Measurements from ENCODE around the gene SLC6A12. TPM values are rescaled to one million over a fixed set of nuclear protein-coding genes. Genes with fewer than 3 reads are reported as not detected.

SLC6A12 gene
- total RNA-seq, 1 experiment from 2014 or later: 0.17 TPM

DNA sequence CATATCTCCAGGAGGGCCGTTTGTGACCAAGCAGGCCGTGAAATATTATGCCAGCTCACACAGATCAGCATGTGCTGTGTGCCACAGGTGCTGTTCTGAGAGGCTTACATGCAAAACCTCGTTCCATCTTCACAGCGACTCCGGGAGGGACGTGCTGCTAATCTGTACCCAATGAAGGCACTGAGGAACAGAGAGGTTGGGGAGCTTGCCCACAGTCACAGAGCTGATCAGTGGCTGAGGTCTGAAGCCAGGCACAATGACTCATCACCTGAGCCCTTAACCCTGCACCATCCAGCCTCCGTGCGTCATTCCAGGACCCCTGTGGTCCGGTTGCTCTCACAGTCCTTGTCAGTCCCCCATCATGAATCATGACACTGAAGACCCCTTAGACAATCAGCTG, 66.7 kb downstream of the SLC6A12 start:
- Mint-ChIP-seq H3K9me3 (no peaks in the 10 kb centered on the region; a peak in 2 of 5 replicates), H3K27ac (peak overlapping the region in 1 of 3 experiments; percentile 33; a peak in 1 of 7 replicates), H3K4me3 (no peak overlapping the region), H3K36me3 (ENCODE audit: insufficient read depth in 1 of 3, low read depth in 3 of 3) (no peaks in the 10 kb centered on the region; a peak in 1 of 7 replicates), H3K4me1 (peaks cover 50 to 66% of the 10 kb centered on the region in 2 experiments), H3K27me3 (ENCODE audit: low read depth) (peaks cover 20% of the 10 kb centered on the region)
- Histone ChIP-seq H2AK5ac (ENCODE audit: insufficient read length, low read length) (no peak overlapping the region), H3T11ph (ENCODE audit: low read length) (no peak overlapping the region), H2AFZ (ENCODE audit: low read length) (no peak overlapping the region), H3K27me3 (ENCODE audit: insufficient read depth, low read length) (no peaks in the 10 kb centered on the region), H3K56ac (ENCODE audit: insufficient read length, low read depth, low read length) (no peak overlapping the region), H2BK120ac (ENCODE audit: low read depth, low read length, poor library complexity, severe bottlenecking) (no peak overlapping the region), H3K4me2 (ENCODE audit: insufficient read depth, insufficient read length, low read length) (no peak overlapping the region), H4K5ac (ENCODE audit: insufficient read length, low read depth, low read length) (no peak overlapping the region), H2BK15ac (ENCODE audit: low read depth, low read length) (no peak overlapping the region), H4K8ac (replicated peaks; ENCODE audit: insufficient read length, low read depth, low read length) (no peak overlapping the region), H3K18ac (ENCODE audit: insufficient read length, low read depth, low read length) (no peak overlapping the region), H3K23me2 (ENCODE audit: insufficient read length, low read depth, low read length, poor library complexity, severe bottlenecking) (no peaks in the 10 kb centered on the region), H3K9ac (ENCODE audit: extremely low read depth, insufficient read length, low read length) (no peak overlapping the region), H3K4me1 (ENCODE audit: insufficient read depth, low read length) (peaks cover 1% of the 10 kb centered on the region; the same call in 1 of the 2 replicates), H4K20me1 (ENCODE audit: control insufficient read depth, insufficient read depth, insufficient read length) (no peaks in the 10 kb centered on the region), H3K79me1 (ENCODE audit: insufficient read depth, low read depth, low read length, poor library complexity, severe bottlenecking) (no peaks in the 10 kb centered on the region), H2BK5ac (ENCODE audit: insufficient read length, low read length) (no peak overlapping the region), H3K27ac (ENCODE audit: insufficient read length, low read depth, low read length) (no peak overlapping the region), H4K91ac (ENCODE audit: insufficient read length, low read depth, low read length) (no peak overlapping the region), H3K79me2 (ENCODE audit: insufficient read depth, low read length) (no peaks in the 10 kb centered on the region), H2BK12ac (ENCODE audit: insufficient read length, low read depth, low read length) (no peak overlapping the region), H2BK20ac (ENCODE audit: low read depth, low read length, poor library complexity, severe bottlenecking) (no peak overlapping the region), H3K9me3 (ENCODE audit: control insufficient read depth, low read depth, low read length) (no peaks in the 10 kb centered on the region), H3K23ac (ENCODE audit: insufficient read length, low read depth, low read length) (no peak overlapping the region), H3K14ac (ENCODE audit: insufficient read depth, low read length) (no peak overlapping the region), H3K4ac (ENCODE audit: low read depth, low read length) (no peak overlapping the region)
- WGBS (ENCODE audit: extremely low coverage, insufficient read length, low lambda C conversion rate): no CpG with 5 or more reads among the region's 9 CpGs
- no peak for DNase-seq
- TF ChIP-seq, protein P1, sequence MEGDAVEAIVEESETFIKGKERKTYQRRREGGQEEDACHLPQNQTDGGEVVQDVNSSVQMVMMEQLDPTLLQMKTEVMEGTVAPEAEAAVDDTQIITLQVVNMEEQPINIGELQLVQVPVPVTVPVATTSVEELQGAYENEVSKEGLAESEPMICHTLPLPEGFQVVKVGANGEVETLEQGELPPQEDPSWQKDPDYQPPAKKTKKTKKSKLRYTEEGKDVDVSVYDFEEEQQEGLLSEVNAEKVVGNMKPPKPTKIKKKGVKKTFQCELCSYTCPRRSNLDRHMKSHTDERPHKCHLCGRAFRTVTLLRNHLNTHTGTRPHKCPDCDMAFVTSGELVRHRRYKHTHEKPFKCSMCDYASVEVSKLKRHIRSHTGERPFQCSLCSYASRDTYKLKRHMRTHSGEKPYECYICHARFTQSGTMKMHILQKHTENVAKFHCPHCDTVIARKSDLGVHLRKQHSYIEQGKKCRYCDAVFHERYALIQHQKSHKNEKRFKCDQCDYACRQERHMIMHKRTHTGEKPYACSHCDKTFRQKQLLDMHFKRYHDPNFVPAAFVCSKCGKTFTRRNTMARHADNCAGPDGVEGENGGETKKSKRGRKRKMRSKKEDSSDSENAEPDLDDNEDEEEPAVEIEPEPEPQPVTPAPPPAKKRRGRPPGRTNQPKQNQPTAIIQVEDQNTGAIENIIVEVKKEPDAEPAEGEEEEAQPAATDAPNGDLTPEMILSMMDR (conservative IDR thresholded peaks at IDR 0.05): no peak
